Measurements from ENCODE around the gene NRGN.

NRGN gene

DNA sequence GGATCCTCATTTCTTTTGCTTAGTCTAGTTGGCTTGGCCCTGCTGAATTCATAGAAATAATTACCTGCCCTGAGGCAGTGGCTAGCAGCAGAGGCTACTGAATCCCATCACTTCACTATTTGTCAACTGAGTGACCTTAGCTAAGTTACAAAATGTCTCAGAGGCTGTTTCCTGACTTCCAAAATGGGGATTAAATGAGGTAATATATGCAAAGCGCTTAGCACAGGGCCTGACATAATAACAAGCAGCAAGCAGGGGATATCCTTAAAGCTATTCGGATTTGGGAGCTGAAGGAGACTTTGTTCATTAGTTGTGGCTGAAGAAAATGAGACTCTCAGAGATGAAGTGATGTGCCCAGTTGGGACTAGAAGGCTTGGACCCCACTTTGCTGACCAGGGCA, 2.8 kb downstream of the NRGN start:
- DNase-seq = no peak

GRCh38 chr11:124743050-124743449, 3.3 kb downstream of the NRGN start:
- DNase-seq = no peak

GRCh38 chr11:124745270-124745834, 5.6 kb downstream of the NRGN start:
- no peak for DNase-seq

DNA sequence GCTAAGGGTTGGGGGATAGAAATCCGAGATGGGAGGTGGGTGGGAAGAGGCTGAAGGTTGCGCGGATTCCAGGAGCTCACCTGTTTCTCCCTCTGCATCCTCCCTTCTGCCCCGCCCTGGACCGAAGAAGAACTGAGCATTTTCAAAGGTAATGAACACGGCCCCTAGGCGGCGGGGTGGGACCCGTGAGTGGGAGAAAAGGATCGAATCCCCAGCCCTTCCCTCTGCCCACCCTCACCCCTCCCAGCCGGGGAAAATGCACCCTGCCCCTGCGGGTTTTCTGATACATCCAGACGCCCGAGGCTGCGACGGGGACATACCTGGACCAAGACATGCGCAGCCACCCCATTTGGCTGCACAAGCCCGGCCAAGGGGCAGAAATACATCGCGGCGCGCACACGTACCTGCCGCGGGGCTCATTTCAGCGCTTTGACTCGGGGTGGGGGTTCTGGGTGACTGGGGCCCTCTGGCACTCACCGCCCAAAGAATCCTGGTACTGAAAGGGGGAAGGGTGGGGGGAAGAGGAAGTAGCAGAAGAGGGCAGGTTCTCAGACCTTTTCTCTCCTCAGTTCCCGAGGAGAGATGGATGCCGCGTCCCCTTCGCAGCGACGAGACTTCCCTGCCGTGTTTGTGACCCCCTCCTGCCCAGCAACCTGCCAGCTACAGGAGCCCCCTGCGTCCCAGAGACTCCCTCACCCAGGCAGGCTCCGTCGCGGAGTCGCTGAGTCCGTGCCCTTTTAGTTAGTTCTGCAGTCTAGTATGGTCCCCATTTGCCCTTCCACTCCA, 6.3 kb downstream of the NRGN start:
- DNase-seq = no peak

DNA sequence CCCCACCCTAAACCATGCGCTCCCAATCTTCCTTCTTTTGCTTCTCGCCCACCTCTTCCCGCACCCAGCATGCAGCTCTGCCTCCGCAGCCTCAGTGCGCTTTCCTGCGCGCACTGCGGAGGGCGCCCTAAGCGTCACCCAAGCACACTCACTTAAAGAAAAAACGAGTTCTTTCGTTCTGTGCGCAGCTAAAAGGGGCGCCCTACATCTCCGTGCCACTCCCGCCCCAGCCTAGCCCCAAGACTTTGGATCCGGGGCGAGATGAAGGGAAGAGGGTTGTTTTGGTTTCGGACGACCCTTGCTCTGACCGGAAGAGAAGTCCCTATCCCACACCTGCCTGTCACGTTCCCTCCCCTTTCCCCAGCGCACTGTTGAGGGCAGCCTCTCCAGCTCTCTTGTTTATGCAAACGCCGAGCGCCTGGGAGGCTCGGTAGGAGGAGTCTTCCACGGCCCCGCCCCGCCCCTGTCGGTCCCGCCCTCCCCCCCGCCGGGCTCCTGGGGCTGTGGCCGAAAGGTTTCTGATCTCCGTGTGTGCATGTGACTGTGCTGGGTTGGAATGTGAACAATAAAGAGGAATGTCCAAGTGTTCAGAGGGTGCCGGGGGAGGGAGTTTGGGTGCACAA, 7.0 kb downstream of the NRGN start:
- peak; percentile 86 for DNase-seq

GRCh38 chr11:124747406-124748099, 7.8 kb downstream of the NRGN start:
- no peak for DNase-seq

- no peak for DNase-seq
Observed at GRCh38 chr11:124748100-124748418, 8.3 kb downstream of the NRGN start.

DNA sequence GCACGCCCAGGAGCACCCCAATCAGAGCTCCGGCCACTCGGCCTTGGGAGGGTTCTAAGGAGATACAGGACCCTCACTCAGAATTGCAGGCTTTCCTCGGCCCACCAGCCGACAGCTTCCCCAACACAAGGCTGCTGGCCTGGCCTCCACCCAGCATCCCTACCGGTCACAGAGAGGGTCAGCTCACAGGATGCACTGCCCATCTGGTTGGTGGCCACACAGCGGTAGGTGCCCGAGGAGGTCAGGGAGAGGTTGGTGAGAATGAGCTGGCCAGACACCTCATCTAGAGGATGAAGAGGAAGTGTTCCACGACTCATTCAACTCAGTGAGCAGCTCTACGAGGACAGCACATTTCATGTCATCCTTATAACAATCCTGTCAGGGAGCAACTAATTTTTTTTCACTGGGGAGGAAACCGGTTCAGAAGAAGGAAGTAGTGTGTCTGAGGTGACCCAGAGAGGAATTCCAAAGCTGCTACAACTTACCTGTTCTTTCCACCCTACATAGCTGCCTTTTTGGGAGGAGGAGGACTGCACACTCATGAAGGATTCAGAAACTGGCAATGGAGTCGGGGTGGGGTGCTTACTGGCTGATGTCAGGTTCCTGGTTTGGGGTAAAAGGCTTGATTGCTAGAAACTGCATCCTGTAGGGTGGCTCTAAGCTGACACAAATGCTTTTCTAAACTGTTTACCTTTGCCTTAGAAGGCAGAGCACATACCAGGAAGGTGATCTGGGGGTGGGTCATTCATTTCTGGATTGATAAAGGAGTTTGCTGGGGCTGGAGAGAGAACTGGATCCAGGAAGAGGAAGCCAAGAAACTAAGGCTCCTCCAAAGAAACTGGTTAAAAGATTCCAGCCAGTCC, 9.0 kb downstream of the NRGN start:
- DNase-seq = peak; percentile 21

- no peak for DNase-seq
Observed at GRCh38 chr11:124749912-124750311, 10.2 kb downstream of the NRGN start.

- no peak for DNase-seq
Observed at GRCh38 chr11:124751391-124751740, 11.6 kb downstream of the NRGN start.

DNA sequence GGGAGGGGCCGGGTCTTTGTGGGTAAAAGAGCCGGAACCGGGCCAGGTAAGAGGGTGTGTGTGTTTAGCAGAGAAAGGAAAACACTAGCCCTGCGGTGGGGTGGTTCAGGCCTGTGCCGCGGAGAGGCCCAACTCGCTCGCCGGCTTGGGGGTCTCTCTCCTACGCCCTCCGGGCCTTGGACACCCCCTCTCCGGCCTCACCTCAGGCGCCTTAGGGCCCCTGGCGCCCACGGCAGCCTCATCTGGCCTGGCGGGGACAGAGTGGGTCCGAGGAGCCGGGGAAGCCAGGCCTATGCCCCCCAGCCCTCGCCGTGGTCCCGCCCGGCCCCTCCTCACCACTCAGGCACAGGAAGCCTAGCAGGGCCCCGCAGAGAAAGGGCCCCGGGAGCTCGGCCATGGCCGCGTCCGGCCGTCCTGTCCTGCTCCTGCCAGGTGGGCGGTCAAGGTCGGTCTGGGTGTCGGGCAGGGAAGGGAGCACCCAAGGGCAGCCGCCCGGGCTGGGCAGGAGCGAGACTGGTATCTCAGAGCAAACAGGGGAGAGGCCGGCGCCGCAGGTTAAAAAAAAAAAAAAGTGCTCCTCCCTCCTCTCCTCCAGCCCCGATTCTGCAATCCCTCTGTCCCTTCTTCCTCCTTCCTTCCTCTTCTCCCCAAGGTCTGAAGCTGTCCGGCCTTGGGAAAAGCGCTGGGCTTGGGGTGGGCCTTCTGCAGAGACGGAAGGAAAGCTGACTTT, 12.2 kb downstream of the NRGN start, which contains the start of gene VSIG2:
Gene VSIG2, minus strand, starts transcription at position 515 of the 730 bp plus-strand sequence. Its CDS starts 118 bp downstream, at position 397.
- DNase-seq = no peak

GRCh38 chr11:124752471-124753102, 12.8 kb downstream of the NRGN start:
- DNase-seq = no peak

DNA sequence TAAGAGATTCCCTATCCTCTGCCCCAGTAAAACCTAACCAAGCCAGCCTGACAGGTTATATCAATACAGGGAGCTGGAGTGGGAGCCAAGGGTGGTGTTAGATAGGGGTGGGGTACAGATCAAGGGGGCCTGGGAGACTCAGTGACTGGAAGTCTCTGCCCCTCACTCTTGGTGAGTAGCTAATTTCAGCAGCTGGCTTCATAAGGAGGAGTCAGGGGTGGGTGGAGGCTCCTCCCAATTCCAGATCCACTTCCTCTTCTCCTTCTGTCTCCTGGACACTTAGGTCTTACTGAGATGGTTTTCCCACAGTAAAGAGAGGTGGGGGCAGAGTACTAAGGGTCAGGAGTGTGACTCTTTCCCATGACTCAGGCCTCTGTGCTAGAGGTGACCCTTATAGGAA, 13.5 kb downstream of the NRGN start:
- no peak for DNase-seq

DNA sequence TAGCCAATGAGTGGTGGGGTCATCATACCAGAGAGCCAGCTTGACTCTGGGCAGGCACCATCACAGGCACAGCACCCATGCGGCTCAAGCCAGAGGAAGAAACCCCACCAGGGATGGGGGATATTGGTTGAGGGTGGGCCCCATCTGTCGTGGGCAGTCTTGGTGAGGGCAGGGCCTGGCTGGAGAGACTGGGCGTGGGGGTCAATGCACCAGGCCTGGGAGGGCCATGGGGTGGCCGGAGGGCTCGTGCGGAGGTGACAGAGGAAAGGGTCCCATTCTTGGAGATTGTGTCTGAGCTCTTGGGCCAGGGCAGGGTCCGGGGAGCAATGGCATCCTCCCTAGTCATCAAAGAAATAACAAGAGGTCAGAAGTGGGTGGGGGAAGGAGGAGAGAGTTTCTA, 13.9 kb downstream of the NRGN start:
- DNase-seq = no peak

DNA sequence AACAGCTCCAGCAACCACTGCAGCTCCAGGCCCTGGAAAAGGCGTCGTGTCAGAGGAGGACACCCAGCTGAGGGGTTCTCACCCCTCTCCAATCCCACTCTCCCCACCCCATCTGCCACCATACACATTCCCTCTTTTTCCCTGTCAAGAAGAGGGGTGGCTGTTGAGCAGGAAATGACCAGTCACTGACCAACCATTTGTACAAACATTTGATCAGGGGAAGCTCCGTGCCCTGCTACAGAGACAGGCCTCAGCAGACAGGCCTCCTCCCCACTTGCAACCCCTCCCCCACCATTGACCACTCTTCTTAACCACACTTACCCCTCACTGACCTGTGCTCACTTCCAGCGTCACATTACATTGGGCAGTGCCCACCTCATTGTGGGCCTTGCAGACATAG, 14.6 kb downstream of the NRGN start:
- no peak for DNase-seq

DNA sequence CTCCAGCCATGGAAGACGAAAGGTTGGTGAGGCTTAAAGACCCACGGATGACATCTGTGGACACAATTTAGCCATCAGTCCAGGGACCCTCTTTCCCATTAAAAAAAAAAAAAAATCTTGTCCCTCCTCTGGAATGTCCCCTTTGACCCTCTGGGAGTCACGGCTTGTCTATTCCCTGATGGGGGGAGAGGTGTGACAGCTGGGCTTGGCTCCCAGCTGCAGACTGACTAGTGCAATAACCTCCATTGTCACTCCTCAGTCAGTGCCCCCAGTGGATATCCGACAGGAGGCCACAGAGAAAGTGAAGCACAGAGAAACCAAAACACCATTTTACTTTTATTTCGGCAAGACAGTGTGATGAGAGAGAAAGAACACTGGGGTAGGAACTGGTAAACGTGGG, 15.0 kb downstream of the NRGN start:
- no peak for DNase-seq

DNA sequence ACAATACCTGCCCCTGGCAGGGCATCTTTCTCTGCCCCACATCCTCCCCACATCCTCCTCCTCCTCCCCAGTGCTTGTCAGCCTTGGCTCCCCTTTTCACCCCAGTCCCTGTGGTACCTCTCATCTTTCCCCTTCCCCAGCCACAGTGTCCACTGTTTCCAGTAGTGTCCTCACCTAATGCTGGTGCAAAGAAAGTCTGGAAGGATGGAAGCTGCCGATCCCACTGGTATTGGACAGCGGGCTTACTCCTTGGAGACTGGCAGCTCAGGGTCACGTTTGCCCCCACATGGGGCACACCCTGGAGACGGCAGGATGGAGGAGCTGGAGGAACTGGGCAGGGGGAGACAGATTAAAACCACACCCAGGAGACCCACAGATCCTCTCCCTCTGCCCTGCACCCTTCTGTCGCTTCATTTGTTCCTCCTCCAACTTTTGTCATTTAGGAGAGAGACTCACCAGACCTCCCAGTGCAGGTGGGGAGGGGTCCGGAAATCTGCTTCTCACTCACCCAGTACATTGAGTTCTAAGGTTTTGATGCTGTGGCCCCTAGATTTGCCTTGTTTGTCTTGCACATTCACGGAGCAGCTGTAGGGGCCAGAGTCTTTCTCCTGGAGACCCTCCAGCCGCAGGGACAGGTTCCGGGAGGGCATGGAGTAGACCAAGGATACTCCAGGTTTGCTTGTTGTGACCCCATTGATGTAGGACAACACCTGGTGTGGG, 16.5 kb downstream of the NRGN start:
- no peak for DNase-seq

DNA sequence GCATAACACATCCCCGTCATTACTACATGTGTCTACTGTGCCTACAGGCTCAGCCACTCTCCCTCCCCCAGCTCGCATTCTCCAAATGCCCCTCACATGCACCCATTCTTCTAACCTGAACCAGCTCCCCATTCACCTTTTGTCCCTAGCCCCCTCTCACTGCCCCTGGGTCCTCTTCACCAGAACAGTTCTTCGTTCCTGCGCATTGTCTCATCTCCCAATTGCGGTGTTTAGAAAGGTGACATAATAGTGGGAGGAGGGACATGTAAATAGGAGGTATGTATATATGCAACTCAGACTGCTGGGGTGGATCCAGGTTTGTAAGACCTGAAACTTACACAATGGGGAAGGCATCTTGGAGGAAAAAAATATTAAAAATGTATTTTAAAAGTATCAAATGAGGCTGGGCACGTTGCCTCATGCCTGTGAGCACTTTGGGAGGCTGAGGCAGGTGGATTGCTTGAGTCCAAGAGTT, 17.0 kb downstream of the NRGN start:
- DNase-seq = no peak

DNA sequence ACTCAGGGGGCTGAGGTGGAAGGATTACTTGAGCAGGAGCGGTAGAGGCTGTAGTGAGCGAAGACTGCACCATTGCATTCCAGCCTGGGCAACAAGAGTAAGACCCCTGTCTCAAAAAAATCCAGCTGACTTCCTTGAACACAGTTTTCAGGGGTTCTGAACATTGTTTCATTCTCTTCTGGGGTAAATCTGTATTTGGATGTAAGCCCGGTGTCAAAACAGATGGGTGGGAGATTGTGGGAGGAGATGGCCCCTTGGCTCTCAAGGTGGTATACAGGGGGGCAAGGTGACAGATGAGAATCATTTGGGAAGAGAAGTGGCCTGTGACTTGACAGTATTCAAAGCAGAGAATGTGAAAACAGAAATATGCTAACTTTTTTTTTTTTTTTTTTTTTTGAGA, 17.6 kb downstream of the NRGN start:
- DNase-seq = no peak

DNA sequence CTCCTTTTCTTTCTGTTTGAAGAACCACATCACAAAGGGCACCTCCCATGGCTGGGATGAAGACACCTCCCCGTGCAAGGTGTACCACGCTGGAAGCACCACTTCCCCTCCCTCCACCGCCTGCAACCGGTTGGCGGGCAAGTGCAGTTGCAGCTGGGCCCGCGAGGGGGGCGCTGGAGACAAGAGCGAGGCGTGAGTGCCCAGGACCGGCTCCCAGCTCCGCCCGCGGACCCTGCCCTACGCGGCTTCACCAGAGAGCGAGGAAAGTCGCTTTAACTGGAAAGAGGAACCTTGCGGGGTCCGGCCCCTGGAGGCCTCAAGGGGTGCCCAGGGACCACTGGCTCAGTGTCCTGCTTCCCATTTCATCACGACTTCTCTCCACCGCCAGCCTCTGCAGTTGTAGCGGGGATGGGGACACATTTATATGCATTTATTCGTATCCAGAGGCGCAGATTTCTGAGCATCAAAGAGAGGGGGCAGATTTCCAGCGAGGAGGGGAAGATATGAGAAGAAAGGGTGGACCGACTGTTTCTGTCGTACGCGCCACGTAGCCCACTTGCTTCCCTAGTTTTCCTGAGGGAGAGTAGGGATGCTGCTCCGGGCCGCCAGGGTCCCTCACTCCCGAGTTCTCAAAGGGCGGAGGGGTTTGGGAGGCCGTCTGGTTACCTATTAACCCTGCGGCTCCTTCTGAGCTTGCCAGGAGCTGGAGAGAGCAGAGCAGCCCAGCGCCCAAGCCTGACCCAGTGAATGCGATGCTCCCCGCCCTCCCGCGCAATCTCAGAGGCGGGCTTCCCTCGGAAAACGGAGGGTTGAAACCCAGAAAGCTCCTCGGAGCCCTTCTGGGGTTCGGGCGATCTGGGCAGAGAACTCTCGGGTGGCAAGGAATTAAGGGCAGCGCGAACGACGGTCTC, 18.9 kb downstream of the NRGN start:
- DNase-seq = no peak
